OCI-LY7 (cell line): Measurements from ENCODE around the gene GRID1. TPM values are rescaled to one million over a fixed set of nuclear protein-coding genes. Genes with fewer than 3 reads are reported as not detected.

Experiments
- BruUV-seq: library from RNA; stranded (reverse); fragments of 400-500 nt; replicated peaks from 2 replicates; lab custom pipeline; 2021; lab: Mats Ljungman, UMichigan
- CTCF ChIA-PET: fragments of 300-600 bp; sonication (Branson Sonifier 250); formaldehyde crosslinking; loops from one replicate; lab custom pipeline; 2022; ENCODE audit warnings: antibody characterized with exemption; ENCODE audit not compliant: unreplicated experiment; lab: Charles Lee
- POLR2A ChIA-PET: fragments of 300-600 bp; sonication (Branson Sonifier 250); formaldehyde crosslinking; loops from one replicate; lab custom pipeline; 2022; ENCODE audit warnings: antibody characterized with exemption; lab: Charles Lee
- DNase-seq: peaks from one replicate; pipeline ENCODE4 v3.0.0-alpha.2; 2015; ENCODE audit warnings: low spot score
- H2AFZ ChIP-seq: fragments of 200-600 bp; sonication (generic), shearing (Covaris generic); 2 replicates; pipeline ENCODE4 v1.6.1; 2014; ENCODE audit warnings: mild to moderate bottlenecking, antibody characterized with exemption, low read length, moderate library complexity
- H3K27ac ChIP-seq: fragments of 200-600 bp; sonication (generic); 2 replicates; pipeline ENCODE4 v1.5.1; 2014; ENCODE audit warnings: mixed run types, low read depth, mild to moderate bottlenecking, moderate library complexity, low read length, inconsistent platforms; ENCODE audit not compliant: poor library complexity, severe bottlenecking
- H3K36me3 ChIP-seq: fragments of 200-600 bp; sonication (generic); 2 replicates; pipeline ENCODE4 v1.6.1; 2014; ENCODE audit warnings: mild to moderate bottlenecking, antibody characterized with exemption, low read length, moderate library complexity, mixed read lengths; ENCODE audit not compliant: insufficient read depth
- H3K4me1 ChIP-seq: fragments of 200-600 bp; sonication (generic); 2 replicates; pipeline ENCODE4 v1.5.1; 2014; ENCODE audit warnings: mild to moderate bottlenecking, low read length; ENCODE audit not compliant: insufficient read depth, poor library complexity, severe bottlenecking
- H3K4me2 ChIP-seq: fragments of 200-600 bp; sonication (generic); 2 replicates; pipeline ENCODE4 v1.6.1; 2014; ENCODE audit warnings: mild to moderate bottlenecking, low read length
- H3K4me3 ChIP-seq: fragments of 200-600 bp; sonication (generic); 2 replicates; pipeline ENCODE4 v1.5.1; 2014; ENCODE audit warnings: mild to moderate bottlenecking, low read depth, low read length; ENCODE audit not compliant: poor library complexity, severe bottlenecking
- H3K79me2 ChIP-seq: fragments of 200-600 bp; sonication (generic); 2 replicates; pipeline ENCODE4 v1.6.1; 2016; ENCODE audit warnings: low read depth, mild to moderate bottlenecking, low read length, moderate library complexity, mixed read lengths; ENCODE audit not compliant: insufficient read depth
- H3K9me2 ChIP-seq: fragments of 200-600 bp; sonication (generic); 2 replicates; pipeline ENCODE4 v1.6.1; 2016; ENCODE audit warnings: mild to moderate bottlenecking, low read length, mixed read lengths; ENCODE audit not compliant: insufficient read depth
- H3K9me3 ChIP-seq: fragments of 200-600 bp; sonication (generic); 2 replicates; pipeline ENCODE4 v1.6.1; 2014; ENCODE audit warnings: mild to moderate bottlenecking, mixed run types, low read length, mixed read lengths
- H4K20me1 ChIP-seq: fragments of 200-600 bp; sonication (generic); 2 replicates; pipeline ENCODE4 v1.6.1; 2014; ENCODE audit warnings: mild to moderate bottlenecking, antibody characterized with exemption, low read length, moderate library complexity, mixed read lengths; ENCODE audit not compliant: insufficient read depth
- EZH2phosphoT487 ChIP-seq: fragments of 200-600 bp; sonication (generic); IDR thresholded peaks from 2 replicates; pipeline ENCODE4 v1.6.1; 2018; ENCODE audit warnings: low read depth, borderline replicate concordance, mild to moderate bottlenecking, mixed run types, antibody characterized with exemption, low read length, moderate library complexity, mixed read lengths
- intact Hi-C: fragments of 100-400 bp; cut with micrococcal nuclease; formaldehyde crosslinking; loops from one replicate; pipeline ENCODE4 v1.10.0; 2022; ENCODE audit not compliant: unreplicated experiment
- total RNA-seq, 2 experiments: library from RNA; depleted of rRNA in 1 of 2; stranded (reverse); fragments of >200 nt in 1 of 2; shearing (Covaris generic) in 1 of 2; gene quantifications; 2 replicates each; pipeline ENCODE4 v1.2.3, GENCODE V29; 2014 to 2022
- TF ChIP-seq, protein P1 (sequence below): fragments of 200-600 bp; sonication (generic); conservative IDR thresholded peaks from 2 replicates; pipeline ENCODE4 v1.5.1; 2014; ENCODE audit warnings: mild to moderate bottlenecking, antibody characterized with exemption, low read length, moderate library complexity, mixed read lengths

GRID1 gene
- total RNA-seq, 2 experiments from 2014 or later = 1.6 to 3.7 TPM

- no TSS peak for BruUV-seq
- Histone ChIP-seq H3K9me3 (no peaks in the 10 kb centered on the region), H3K27ac (no peak overlapping the region), H2AFZ (no peak overlapping the region), H3K79me2 (no peaks in the 10 kb centered on the region), H3K36me3 (no peaks in the 10 kb centered on the region), H4K20me1 (no peaks in the 10 kb centered on the region), H3K9me2 (no peaks in the 10 kb centered on the region), H3K4me1 (peaks cover 7% of the 10 kb centered on the region), H3K4me2 (no peak overlapping the region), H3K4me3 (no peak overlapping the region)
- intact Hi-C loops = no loop called here
- DNase-seq = no peak
- TF ChIP-seq, protein P1, sequence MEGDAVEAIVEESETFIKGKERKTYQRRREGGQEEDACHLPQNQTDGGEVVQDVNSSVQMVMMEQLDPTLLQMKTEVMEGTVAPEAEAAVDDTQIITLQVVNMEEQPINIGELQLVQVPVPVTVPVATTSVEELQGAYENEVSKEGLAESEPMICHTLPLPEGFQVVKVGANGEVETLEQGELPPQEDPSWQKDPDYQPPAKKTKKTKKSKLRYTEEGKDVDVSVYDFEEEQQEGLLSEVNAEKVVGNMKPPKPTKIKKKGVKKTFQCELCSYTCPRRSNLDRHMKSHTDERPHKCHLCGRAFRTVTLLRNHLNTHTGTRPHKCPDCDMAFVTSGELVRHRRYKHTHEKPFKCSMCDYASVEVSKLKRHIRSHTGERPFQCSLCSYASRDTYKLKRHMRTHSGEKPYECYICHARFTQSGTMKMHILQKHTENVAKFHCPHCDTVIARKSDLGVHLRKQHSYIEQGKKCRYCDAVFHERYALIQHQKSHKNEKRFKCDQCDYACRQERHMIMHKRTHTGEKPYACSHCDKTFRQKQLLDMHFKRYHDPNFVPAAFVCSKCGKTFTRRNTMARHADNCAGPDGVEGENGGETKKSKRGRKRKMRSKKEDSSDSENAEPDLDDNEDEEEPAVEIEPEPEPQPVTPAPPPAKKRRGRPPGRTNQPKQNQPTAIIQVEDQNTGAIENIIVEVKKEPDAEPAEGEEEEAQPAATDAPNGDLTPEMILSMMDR = no peak
- no peak for TF ChIP-seq EZH2phosphoT487
- ChIA-PET POLR2A (interaction anchor here (0.6 kb wide), 1 partner anchor 211 kb away, joined by 4 read pairs; no protein-coding TSS in a partner anchor), CTCF (no interaction called here)
These were observed 751.6 kb downstream of the GRID1 start for GRCh38 chr10:85614981-85615380.

DNA sequence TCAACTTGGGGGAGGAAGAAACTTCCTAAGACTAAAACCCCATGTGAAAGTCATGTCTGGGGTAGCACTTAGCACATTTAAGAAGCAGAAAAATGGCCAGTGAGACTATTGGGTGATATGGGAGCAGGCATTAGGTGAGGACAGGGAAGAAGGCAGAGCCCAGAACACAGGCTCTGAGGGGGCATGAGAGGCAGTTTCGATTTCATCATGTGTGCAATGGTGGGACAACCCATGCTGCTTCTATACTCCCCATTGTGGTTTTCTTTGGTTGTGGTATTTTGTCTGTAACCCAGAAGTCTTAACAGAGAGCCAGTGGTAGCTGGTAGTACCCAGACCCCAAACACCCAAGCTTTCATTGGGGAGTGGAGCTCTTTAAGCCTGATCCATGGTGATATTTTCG, 752.0 kb downstream of the GRID1 start:
- H3K27ac ChIP-seq = no peak overlapping the region
- H2AFZ ChIP-seq = no peak overlapping the region
- H3K36me3 ChIP-seq = no peaks in the 10 kb centered on the region
- intact Hi-C loops = no loop called here
- ChIA-PET POLR2A (interaction anchor here (0.6 to 1.1 kb wide), 2 partner anchors 13 to 210 kb away, joined by 3 to 4 read pairs; no protein-coding TSS in a partner anchor), CTCF (no interaction called here)
- H4K20me1 ChIP-seq = no peaks in the 10 kb centered on the region
- H3K9me3 ChIP-seq = no peaks in the 10 kb centered on the region
- peaks cover 7% of the 10 kb centered on the region for H3K4me1 ChIP-seq
- no peak overlapping the region for H3K4me2 ChIP-seq
- TF ChIP-seq EZH2phosphoT487 = no peak
- TF ChIP-seq, protein P1 = no peak
- no peak overlapping the region for H3K4me3 ChIP-seq
- no TSS peak for BruUV-seq
- no peaks in the 10 kb centered on the region for H3K79me2 ChIP-seq
- no peak for DNase-seq
- no peaks in the 10 kb centered on the region for H3K9me2 ChIP-seq

DNA sequence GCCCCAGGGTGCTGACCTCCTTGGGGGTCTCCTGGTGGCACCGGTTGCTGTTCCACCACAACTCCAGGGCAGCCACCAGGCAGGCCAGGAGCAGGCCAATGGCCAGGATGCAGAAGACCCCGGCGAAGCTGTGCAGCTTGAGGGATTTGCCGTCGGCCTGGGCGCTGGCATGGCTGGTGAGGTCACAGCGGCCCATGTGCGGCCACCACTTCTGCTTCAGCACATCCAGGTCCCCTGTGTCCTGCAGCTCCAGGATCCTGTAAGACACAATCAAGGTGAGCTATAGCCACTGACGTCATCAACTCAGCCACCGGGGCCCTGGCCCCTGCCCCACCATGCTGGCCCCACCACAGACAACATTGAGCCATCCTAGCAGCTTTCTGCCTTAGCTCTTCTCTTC, 753.2 kb downstream of the GRID1 start:
- TF ChIP-seq EZH2phosphoT487 = no peak
- TF ChIP-seq, protein P1 = no peak
- Histone ChIP-seq H3K27ac (no peak overlapping the region), H3K79me2 (no peaks in the 10 kb centered on the region), H4K20me1 (no peaks in the 10 kb centered on the region), H3K9me3 (no peaks in the 10 kb centered on the region), H3K36me3 (no peaks in the 10 kb centered on the region), H3K4me2 (no peak overlapping the region), H3K4me3 (no peak overlapping the region), H3K4me1 (peaks cover 7% of the 10 kb centered on the region), H2AFZ (no peak overlapping the region), H3K9me2 (no peaks in the 10 kb centered on the region)
- DNase-seq = no peak
- POLR2A ChIA-PET = interaction anchor here (0.6 to 1.1 kb wide), 2 partner anchors 14 to 42 kb away, joined by 3 read pairs; no protein-coding TSS in a partner anchor
- BruUV-seq = no TSS peak
- CTCF ChIA-PET = no interaction called here
- intact Hi-C loops = no loop called here
